Measurements from ENCODE around the gene FMN1. TPM values are rescaled to one million over a fixed set of nuclear protein-coding genes. Genes with fewer than 3 reads are reported as not detected.
A peak's percentile ranks its signal among the peaks of the same experiment; 100 is the strongest.

FMN1 gene
- total and polyA plus RNA-seq, 2 of the 13 experiments (the other 11 are each of a cell fraction or from before 2014, with no cell fraction given): 0.20 to 0.60 TPM

DNA sequence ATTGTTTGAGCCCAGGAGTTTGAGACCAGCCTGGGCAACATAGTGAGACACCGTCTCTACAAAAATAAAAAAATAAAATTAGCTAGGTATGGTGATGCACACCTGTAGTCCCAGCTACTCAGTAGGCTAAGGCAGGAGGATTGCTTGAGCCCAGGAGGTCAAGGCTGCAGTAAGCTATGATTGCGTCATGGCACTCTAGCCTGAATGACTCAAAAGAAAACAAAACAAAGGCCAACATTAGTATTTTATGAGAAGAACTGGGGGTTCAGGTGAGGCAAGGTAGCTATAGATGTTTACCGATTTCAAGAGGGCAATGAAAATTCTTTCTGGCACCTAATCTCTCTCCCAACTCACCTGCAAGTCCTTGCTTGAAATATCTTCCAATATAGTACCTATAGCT lies 399.5 kb downstream of the FMN1 start (continued):
- TF ChIP-seq MED8 (CRISPR knock-in tag; IDR thresholded peaks at IDR 0.05; ENCODE audit: insufficient replicate concordance): no peak
- no peak for TF ChIP-seq FOXP1 (IDR thresholded peaks at IDR 0.05)
- peak; percentile 66; the same call in 1 of the 2 replicates for TF ChIP-seq FOXP1 (CRISPR knock-in tag; IDR thresholded peaks at IDR 0.05)
- no peak for TF ChIP-seq ZSCAN12 (CRISPR knock-in tag; IDR thresholded peaks at IDR 0.05)
- TF ChIP-seq RORA (CRISPR knock-in tag; IDR thresholded peaks at IDR 0.05): no peak
- TF ChIP-seq, protein P1, sequence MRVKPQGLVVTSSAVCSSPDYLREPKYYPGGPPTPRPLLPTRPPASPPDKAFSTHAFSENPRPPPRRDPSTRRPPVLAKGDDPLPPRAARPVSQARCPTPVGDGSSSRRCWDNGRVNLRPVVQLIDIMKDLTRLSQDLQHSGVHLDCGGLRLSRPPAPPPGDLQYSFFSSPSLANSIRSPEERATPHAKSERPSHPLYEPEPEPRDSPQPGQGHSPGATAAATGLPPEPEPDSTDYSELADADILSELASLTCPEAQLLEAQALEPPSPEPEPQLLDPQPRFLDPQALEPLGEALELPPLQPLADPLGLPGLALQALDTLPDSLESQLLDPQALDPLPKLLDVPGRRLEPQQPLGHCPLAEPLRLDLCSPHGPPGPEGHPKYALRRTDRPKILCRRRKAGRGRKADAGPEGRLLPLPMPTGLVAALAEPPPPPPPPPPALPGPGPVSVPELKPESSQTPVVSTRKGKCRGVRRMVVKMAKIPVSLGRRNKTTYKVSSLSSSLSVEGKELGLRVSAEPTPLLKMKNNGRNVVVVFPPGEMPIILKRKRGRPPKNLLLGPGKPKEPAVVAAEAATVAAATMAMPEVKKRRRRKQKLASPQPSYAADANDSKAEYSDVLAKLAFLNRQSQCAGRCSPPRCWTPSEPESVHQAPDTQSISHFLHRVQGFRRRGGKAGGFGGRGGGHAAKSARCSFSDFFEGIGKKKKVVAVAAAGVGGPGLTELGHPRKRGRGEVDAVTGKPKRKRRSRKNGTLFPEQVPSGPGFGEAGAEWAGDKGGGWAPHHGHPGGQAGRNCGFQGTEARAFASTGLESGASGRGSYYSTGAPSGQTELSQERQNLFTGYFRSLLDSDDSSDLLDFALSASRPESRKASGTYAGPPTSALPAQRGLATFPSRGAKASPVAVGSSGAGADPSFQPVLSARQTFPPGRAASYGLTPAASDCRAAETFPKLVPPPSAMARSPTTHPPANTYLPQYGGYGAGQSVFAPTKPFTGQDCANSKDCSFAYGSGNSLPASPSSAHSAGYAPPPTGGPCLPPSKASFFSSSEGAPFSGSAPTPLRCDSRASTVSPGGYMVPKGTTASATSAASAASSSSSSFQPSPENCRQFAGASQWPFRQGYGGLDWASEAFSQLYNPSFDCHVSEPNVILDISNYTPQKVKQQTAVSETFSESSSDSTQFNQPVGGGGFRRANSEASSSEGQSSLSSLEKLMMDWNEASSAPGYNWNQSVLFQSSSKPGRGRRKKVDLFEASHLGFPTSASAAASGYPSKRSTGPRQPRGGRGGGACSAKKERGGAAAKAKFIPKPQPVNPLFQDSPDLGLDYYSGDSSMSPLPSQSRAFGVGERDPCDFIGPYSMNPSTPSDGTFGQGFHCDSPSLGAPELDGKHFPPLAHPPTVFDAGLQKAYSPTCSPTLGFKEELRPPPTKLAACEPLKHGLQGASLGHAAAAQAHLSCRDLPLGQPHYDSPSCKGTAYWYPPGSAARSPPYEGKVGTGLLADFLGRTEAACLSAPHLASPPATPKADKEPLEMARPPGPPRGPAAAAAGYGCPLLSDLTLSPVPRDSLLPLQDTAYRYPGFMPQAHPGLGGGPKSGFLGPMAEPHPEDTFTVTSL (CRISPR knock-in tag; IDR thresholded peaks at IDR 0.05; ENCODE audit: borderline replicate concordance): peak; percentile 23; the same call in 1 of the 2 replicates
- TF ChIP-seq, protein P2, sequence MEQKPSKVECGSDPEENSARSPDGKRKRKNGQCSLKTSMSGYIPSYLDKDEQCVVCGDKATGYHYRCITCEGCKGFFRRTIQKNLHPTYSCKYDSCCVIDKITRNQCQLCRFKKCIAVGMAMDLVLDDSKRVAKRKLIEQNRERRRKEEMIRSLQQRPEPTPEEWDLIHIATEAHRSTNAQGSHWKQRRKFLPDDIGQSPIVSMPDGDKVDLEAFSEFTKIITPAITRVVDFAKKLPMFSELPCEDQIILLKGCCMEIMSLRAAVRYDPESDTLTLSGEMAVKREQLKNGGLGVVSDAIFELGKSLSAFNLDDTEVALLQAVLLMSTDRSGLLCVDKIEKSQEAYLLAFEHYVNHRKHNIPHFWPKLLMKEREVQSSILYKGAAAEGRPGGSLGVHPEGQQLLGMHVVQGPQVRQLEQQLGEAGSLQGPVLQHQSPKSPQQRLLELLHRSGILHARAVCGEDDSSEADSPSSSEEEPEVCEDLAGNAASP (CRISPR knock-in tag; IDR thresholded peaks at IDR 0.05; ENCODE audit: borderline replicate concordance): peak; percentile 58; the same call in 1 of the 2 replicates
- no peak for TF ChIP-seq RBFOX2 (IDR thresholded peaks at IDR 0.05; ENCODE audit: low read depth, low read length)
- no peak for TF ChIP-seq RFX5 (IDR thresholded peaks at IDR 0.05; ENCODE audit: low read depth, low read length)
- peak; percentile 65 for TF ChIP-seq RXRB (CRISPR knock-in tag; IDR thresholded peaks at IDR 0.05; ENCODE audit: borderline replicate concordance)
- no peak for TF ChIP-seq HIVEP1 (CRISPR knock-in tag; IDR thresholded peaks at IDR 0.05)
- TF ChIP-seq NR2F6 (IDR thresholded peaks at IDR 0.05): peak; percentile 73
- TF ChIP-seq NR2F6 (CRISPR knock-in tag; IDR thresholded peaks at IDR 0.05): peak; percentile 82
- TF ChIP-seq RARA (CRISPR knock-in tag; IDR thresholded peaks at IDR 0.05): peak; percentile 81
- TF ChIP-seq STAG1 (CRISPR knock-in tag; IDR thresholded peaks at IDR 0.05): no peak
- TF ChIP-seq, protein P3, sequence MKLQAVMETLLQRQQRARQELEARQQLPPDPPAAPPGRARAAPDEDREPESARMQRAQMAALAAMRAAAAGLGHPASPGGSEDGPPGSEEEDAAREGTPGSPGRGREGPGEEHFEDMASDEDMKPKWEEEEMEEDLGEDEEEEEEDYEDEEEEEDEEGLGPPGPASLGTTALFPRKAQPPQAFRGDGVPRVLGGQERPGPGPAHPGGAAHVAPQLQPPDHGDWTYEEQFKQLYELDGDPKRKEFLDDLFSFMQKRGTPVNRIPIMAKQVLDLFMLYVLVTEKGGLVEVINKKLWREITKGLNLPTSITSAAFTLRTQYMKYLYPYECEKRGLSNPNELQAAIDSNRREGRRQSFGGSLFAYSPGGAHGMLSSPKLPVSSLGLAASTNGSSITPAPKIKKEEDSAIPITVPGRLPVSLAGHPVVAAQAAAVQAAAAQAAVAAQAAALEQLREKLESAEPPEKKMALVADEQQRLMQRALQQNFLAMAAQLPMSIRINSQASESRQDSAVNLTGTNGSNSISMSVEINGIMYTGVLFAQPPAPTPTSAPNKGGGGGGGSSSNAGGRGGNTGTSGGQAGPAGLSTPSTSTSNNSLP (IDR thresholded peaks at IDR 0.05; ENCODE audit: low read depth, low read length): no peak
- no peak for TF ChIP-seq SP5 (CRISPR knock-in tag; IDR thresholded peaks at IDR 0.05; ENCODE audit: borderline replicate concordance, low read depth)
- TF ChIP-seq, protein P4, sequence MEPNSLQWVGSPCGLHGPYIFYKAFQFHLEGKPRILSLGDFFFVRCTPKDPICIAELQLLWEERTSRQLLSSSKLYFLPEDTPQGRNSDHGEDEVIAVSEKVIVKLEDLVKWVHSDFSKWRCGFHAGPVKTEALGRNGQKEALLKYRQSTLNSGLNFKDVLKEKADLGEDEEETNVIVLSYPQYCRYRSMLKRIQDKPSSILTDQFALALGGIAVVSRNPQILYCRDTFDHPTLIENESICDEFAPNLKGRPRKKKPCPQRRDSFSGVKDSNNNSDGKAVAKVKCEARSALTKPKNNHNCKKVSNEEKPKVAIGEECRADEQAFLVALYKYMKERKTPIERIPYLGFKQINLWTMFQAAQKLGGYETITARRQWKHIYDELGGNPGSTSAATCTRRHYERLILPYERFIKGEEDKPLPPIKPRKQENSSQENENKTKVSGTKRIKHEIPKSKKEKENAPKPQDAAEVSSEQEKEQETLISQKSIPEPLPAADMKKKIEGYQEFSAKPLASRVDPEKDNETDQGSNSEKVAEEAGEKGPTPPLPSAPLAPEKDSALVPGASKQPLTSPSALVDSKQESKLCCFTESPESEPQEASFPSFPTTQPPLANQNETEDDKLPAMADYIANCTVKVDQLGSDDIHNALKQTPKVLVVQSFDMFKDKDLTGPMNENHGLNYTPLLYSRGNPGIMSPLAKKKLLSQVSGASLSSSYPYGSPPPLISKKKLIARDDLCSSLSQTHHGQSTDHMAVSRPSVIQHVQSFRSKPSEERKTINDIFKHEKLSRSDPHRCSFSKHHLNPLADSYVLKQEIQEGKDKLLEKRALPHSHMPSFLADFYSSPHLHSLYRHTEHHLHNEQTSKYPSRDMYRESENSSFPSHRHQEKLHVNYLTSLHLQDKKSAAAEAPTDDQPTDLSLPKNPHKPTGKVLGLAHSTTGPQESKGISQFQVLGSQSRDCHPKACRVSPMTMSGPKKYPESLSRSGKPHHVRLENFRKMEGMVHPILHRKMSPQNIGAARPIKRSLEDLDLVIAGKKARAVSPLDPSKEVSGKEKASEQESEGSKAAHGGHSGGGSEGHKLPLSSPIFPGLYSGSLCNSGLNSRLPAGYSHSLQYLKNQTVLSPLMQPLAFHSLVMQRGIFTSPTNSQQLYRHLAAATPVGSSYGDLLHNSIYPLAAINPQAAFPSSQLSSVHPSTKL (CRISPR knock-in tag; IDR thresholded peaks at IDR 0.05): peak; percentile 85
- peak; percentile 24; the same call in 1 of the 2 replicates for TF ChIP-seq SALL1 (CRISPR knock-in tag; IDR thresholded peaks at IDR 0.05)
- peak; percentile 88 for TF ChIP-seq CEBPB (IDR thresholded peaks at IDR 0.05; ENCODE audit: borderline replicate concordance, low read depth, low read length)

All from HepG2 (cell line).